Cardiac muscle cell (in vitro differentiated cells and primary cell): Measurements from ENCODE around the gene ATP23. TPM values are rescaled to one million over a fixed set of nuclear protein-coding genes. Genes with fewer than 3 reads are reported as not detected.

Source experiments
- DNase-seq, 2 donors: peaks; one replicate each; pipeline versions ENCODE4 v3.0.0 to v3.0.0-alpha.2; 2010 to 2017; ENCODE audit warnings: low read depth in 1 of 2, low spot score in 1 of 2
- H3K27ac ChIP-seq: fragments of 200-600 bp; sonication (generic); 2 replicates; pipeline ENCODE4 v1.5.1; 2016
- H3K27me3 ChIP-seq: fragments of 200-600 bp; sonication (generic); 2 replicates; pipeline ENCODE4 v1.6.0; 2016; ENCODE audit warnings: control low read depth
- H3K36me3 ChIP-seq: fragments of 200-600 bp; sonication (generic); 2 replicates; pipeline ENCODE4 v1.5.1; 2016; ENCODE audit warnings: control low read depth
- H3K4me1 ChIP-seq: fragments of 200-600 bp; sonication (generic); 2 replicates; pipeline ENCODE4 v1.8.1; 2017; ENCODE audit warnings: low read depth, mild to moderate bottlenecking, mixed run types
- H3K4me3 ChIP-seq: fragments of 200-600 bp; sonication (generic); 2 replicates; pipeline ENCODE4 v1.5.1; 2016; ENCODE audit warnings: mild to moderate bottlenecking
- H3K9me3 ChIP-seq: fragments of 200-600 bp; sonication (generic); 2 replicates; pipeline ENCODE4 v1.5.1; 2017; ENCODE audit warnings: low read depth, mild to moderate bottlenecking, control low read depth
- polyA plus RNA-seq: library from polyadenylated mRNA; unstranded; fragments of >200 nt; fragmentation: Nextera tagmentation; extraction: Ambion mirVana; gene quantifications from 2 replicates; pipeline ENCODE4 v1.2.1, GENCODE V29; 2016
- total RNA-seq: library from RNA; depleted of rRNA; stranded (reverse); fragments of >200 nt; gene quantifications from 2 replicates; pipeline ENCODE4 v1.2.3, GENCODE V29; 2016
- TF ChIP-seq, protein P1 (sequence below): IDR thresholded peaks from 2 replicates; pipeline ENCODE4 v1.5.1; 2012; ENCODE audit warnings: low read depth, mild to moderate bottlenecking, low read length

The ATP23 gene
- total and polyA plus RNA-seq, 2 experiments from 2014 or later = 9.2 to 11.4 TPM

DNA sequence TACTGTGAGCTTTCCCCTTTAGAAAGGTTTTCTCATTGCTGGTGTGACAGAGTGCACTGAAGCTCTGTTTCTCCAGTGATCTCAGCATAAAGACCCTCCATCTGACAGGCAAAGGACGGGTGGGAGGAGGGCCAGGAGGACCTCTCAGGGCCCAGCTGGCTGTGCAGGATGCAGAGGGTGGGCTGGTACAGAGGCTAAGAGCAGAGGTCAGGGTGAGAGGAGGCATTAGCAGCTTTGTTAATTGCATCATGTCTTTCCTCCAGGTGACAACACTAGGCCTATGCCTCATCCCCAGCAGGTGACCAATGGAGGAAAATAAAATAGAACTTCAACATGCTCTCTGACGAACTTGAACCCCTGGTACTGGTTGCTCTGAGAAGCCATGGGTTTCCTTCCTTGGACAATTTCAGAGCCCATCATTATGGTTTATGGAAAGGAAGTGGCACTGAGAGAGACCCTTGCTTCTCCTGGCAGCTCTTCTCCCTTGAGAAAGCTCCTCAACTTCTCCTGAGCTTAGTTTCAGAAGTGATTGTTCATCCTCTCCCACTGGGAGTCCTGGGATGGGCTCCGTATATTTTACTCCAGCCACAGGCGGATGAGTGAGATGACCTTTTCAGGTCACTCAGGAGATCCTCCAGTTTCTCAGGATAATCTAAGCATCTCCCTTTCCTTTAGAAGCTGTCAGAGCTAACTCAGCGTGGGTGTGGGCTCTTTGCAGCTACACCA, 45.8 kb upstream of the ATP23 start:
- Histone ChIP-seq H3K4me1 (peaks cover 46% of the 10 kb centered on the region), H3K36me3 (no peaks in the 10 kb centered on the region), H3K4me3 (no peak overlapping the region), H3K27ac (peak overlapping the region; percentile 96), H3K9me3 (no peaks in the 10 kb centered on the region), H3K27me3 (no peaks in the 10 kb centered on the region)
- DNase-seq = peak in 1 of 2 donors; percentile 12
- TF ChIP-seq, protein P1, sequence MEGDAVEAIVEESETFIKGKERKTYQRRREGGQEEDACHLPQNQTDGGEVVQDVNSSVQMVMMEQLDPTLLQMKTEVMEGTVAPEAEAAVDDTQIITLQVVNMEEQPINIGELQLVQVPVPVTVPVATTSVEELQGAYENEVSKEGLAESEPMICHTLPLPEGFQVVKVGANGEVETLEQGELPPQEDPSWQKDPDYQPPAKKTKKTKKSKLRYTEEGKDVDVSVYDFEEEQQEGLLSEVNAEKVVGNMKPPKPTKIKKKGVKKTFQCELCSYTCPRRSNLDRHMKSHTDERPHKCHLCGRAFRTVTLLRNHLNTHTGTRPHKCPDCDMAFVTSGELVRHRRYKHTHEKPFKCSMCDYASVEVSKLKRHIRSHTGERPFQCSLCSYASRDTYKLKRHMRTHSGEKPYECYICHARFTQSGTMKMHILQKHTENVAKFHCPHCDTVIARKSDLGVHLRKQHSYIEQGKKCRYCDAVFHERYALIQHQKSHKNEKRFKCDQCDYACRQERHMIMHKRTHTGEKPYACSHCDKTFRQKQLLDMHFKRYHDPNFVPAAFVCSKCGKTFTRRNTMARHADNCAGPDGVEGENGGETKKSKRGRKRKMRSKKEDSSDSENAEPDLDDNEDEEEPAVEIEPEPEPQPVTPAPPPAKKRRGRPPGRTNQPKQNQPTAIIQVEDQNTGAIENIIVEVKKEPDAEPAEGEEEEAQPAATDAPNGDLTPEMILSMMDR = no peak

GRCh38 chr12:57896115-57896433, 45.3 kb upstream of the ATP23 start:
- TF ChIP-seq, protein P1 = peak; percentile 14

GRCh38 chr12:57896434-57897201, 44.7 kb upstream of the ATP23 start:
- Histone ChIP-seq H3K4me1 (peaks cover 46% of the 10 kb centered on the region), H3K9me3 (no peaks in the 10 kb centered on the region), H3K27me3 (no peaks in the 10 kb centered on the region), H3K4me3 (peak overlapping the region; percentile 28), H3K36me3 (no peaks in the 10 kb centered on the region), H3K27ac (peak overlapping the region; percentile 31)
- DNase-seq = peak; percentile 60 to 88
- TF ChIP-seq, protein P1 = peak; percentile 37

More at GRCh38 chr12:57896115-57896433, 45.3 kb upstream of the ATP23 start:
- DNase-seq = peak; percentile 8 to 65
- peak overlapping the region; percentile 31 for H3K27ac ChIP-seq
- no peaks in the 10 kb centered on the region for H3K27me3 ChIP-seq
- no peaks in the 10 kb centered on the region for H3K9me3 ChIP-seq
- no peaks in the 10 kb centered on the region for H3K36me3 ChIP-seq
- H3K4me1 ChIP-seq = peaks cover 46% of the 10 kb centered on the region
- H3K4me3 ChIP-seq = peak overlapping the region; percentile 28

GRCh38 chr12:57897286-57897974, 43.9 kb upstream of the ATP23 start:
- H3K27ac ChIP-seq = peak overlapping the region; percentile 31
- TF ChIP-seq, protein P1 = no peak
- H3K36me3 ChIP-seq = no peaks in the 10 kb centered on the region
- H3K4me1 ChIP-seq = peaks cover 46% of the 10 kb centered on the region
- H3K9me3 ChIP-seq = no peaks in the 10 kb centered on the region
- DNase-seq = no peak
- peak overlapping the region; percentile 28 for H3K4me3 ChIP-seq
- H3K27me3 ChIP-seq = no peaks in the 10 kb centered on the region

DNA sequence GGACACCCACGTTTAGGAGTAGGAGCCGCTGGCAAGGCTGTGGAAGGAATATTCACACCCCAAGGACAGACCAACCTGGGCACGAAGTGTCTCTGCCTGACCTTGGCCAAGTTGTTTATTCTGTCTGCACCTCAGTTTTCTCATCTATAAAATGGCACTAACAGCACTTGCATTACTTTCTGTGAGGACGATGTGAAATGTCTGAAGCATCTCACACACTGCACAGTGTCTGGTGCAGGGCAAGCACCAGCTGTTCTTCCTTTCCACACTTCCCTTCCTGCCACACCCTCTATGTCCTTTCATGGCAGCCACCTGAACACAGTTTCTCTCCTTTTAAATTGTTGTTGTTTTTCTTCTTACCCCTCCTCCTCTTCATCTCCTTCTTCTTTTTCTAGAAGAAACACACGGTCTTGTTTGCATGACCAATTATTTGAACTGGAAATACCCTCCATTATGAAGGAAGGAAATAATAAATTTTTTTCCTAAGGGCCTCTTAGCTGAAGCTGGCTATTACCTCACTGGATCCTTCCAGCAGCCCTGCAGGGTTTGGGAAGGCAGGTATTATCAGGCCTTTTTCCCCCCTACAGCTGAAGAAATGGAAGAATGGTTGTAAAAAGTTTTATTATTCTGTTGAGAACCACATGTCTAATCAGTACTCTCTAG, 42.9 kb upstream of the ATP23 start:
- Histone ChIP-seq H3K9me3 (no peaks in the 10 kb centered on the region), H3K4me3 (no peak overlapping the region), H3K27ac (no peak overlapping the region), H3K27me3 (no peaks in the 10 kb centered on the region), H3K4me1 (peaks cover 43% of the 10 kb centered on the region), H3K36me3 (no peaks in the 10 kb centered on the region)
- no peak for DNase-seq
- TF ChIP-seq, protein P1 = no peak
